Activated CD8-positive, alpha-beta memory T cell treated with anti-CD3 and anti-CD28 coated beads, Interleukin-2, amount 10 ng/mL, durations not matched to agents 7 days and 5 days (primary cell): ENCODE measurements around the gene PLPPR2. TPM values are rescaled to one million over a fixed set of nuclear protein-coding genes. Genes with fewer than 3 reads are reported as not detected.
"Not testable (repeated sequence)": the region's sequence is repeated elsewhere in the genome, so short reads cannot be mapped to it uniquely, and the experiment has no call there.

Experiments
- ATAC-seq: fragments of 150-1000 bp; cut with Tn5 transposase; one replicate; pipeline ENCODE4 v1.10.0; 2021; ENCODE audit warnings: moderate library complexity
- CTCF ChIA-PET: fragments of 350-600 bp; sonication (Branson Sonifier 250); formaldehyde crosslinking; loops from one replicate; lab custom pipeline; 2021; ENCODE audit warnings: antibody characterized with exemption; lab: Charles Lee
- DNase-seq: peaks from one replicate; pipeline ENCODE4 v3.0.0-alpha.2; 2020
- H3K27ac Mint-ChIP-seq: one replicate; pipeline ENCODE4 v1.8.0; 2021; ENCODE audit warnings: mild to moderate bottlenecking, mixed read lengths
- H3K27me3 Mint-ChIP-seq: one replicate; pipeline ENCODE4 v1.8.0; 2021; ENCODE audit warnings: mixed read lengths
- H3K36me3 Mint-ChIP-seq: one replicate; pipeline ENCODE4 v1.8.0; 2021; ENCODE audit warnings: mild to moderate bottlenecking, mixed read lengths
- H3K4me1 Mint-ChIP-seq: one replicate; pipeline ENCODE4 v1.8.0; 2021; ENCODE audit warnings: mixed read lengths
- H3K4me3 Mint-ChIP-seq: one replicate; pipeline ENCODE4 v1.8.0; 2021; ENCODE audit warnings: mild to moderate bottlenecking, moderate library complexity, mixed read lengths
- H3K9me3 Mint-ChIP-seq: one replicate; pipeline ENCODE4 v1.8.0; 2022; ENCODE audit warnings: low read depth, mixed read lengths
- total RNA-seq, 2 experiments: library from RNA; stranded (reverse); gene quantifications; one replicate each; pipeline ENCODE4 v1.2.3, GENCODE V29; 2021

The PLPPR2 gene
- total RNA-seq, 2 experiments from 2014 or later, result 0.87 to 1.3 TPM

- no peak overlapping the region for H3K4me3 Mint-ChIP-seq
- peaks cover 6% of the 10 kb centered on the region for H3K27me3 Mint-ChIP-seq
- no peaks in the 10 kb centered on the region for H3K36me3 Mint-ChIP-seq
- DNase-seq (no peak), ATAC-seq (no peak)
- H3K4me1 Mint-ChIP-seq, result no peaks in the 10 kb centered on the region
- no peak overlapping the region for H3K27ac Mint-ChIP-seq
- CTCF ChIA-PET, result interaction anchor here (1.5 kb wide), 1 partner anchor 82 kb away, joined by 3 read pairs; no protein-coding TSS in a partner anchor
- H3K9me3 Mint-ChIP-seq, result no peaks in the 10 kb centered on the region
Observed at GRCh38 chr19:11400798-11401197, 45.6 kb downstream of the PLPPR2 start.

- H3K27me3 Mint-ChIP-seq, result peaks cover 14% of the 10 kb centered on the region
- no peak overlapping the region for H3K4me3 Mint-ChIP-seq
- no peaks in the 10 kb centered on the region for H3K4me1 Mint-ChIP-seq
- CTCF ChIA-PET, result interaction anchor here (1.5 kb wide), 1 partner anchor 80 kb away, joined by 3 read pairs; no protein-coding TSS in a partner anchor
- ATAC-seq (no peak), DNase-seq (no peak)
- no peak overlapping the region for H3K27ac Mint-ChIP-seq
- no peaks in the 10 kb centered on the region for H3K36me3 Mint-ChIP-seq
- H3K9me3 Mint-ChIP-seq, result no peaks in the 10 kb centered on the region
Observed at GRCh38 chr19:11401808-11402543, 46.7 kb downstream of the PLPPR2 start.

GRCh38 chr19:11404588-11405222, 49.5 kb downstream of the PLPPR2 start:
- no peaks in the 10 kb centered on the region for H3K36me3 Mint-ChIP-seq
- DNase-seq (no peak), ATAC-seq (no peak)
- H3K9me3 Mint-ChIP-seq, result no peaks in the 10 kb centered on the region
- H3K4me1 Mint-ChIP-seq, result no peaks in the 10 kb centered on the region
- CTCF ChIA-PET, result no interaction called here
- no peak overlapping the region for H3K4me3 Mint-ChIP-seq
- H3K27me3 Mint-ChIP-seq, result peaks cover 24% of the 10 kb centered on the region
- no peak overlapping the region for H3K27ac Mint-ChIP-seq

GRCh38 chr19:11405846-11406643, 50.8 kb downstream of the PLPPR2 start:
- Mint-ChIP-seq H3K4me1 (no peaks in the 10 kb centered on the region), H3K27me3 (peaks cover 26% of the 10 kb centered on the region), H3K36me3 (no peaks in the 10 kb centered on the region), H3K27ac (no peak overlapping the region), H3K4me3 (no peak overlapping the region), H3K9me3 (no peaks in the 10 kb centered on the region)
- ATAC-seq, result no peak
- CTCF ChIA-PET, result interaction anchor here (0.6 to 1.3 kb wide), 3 partner anchors 24 to 170 kb away, joined by 3 to 4 read pairs (median 3); no protein-coding TSS in a partner anchor
- no peak for DNase-seq

- H3K9me3 Mint-ChIP-seq, H3K4me3 Mint-ChIP-seq, H3K4me1 Mint-ChIP-seq, H3K36me3 Mint-ChIP-seq, H3K27ac Mint-ChIP-seq, ATAC-seq, DNase-seq: not testable (repeated sequence)
- peaks cover 29% of the 10 kb centered on the region for H3K27me3 Mint-ChIP-seq
- CTCF ChIA-PET, result interaction anchor here (0.9 kb wide), 1 partner anchor 14 kb away, joined by 3 read pairs; no protein-coding TSS in a partner anchor
Observed at GRCh38 chr19:11406703-11407236, 51.5 kb downstream of the PLPPR2 start.

- CTCF ChIA-PET, result no interaction called here
- no peak for ATAC-seq
- H3K27ac Mint-ChIP-seq, result no peak overlapping the region
Observed at GRCh38 chr19:11408591-11408990, 53.4 kb downstream of the PLPPR2 start.

GRCh38 chr19:11410682-11411081, 55.5 kb downstream of the PLPPR2 start:
- no peaks in the 10 kb centered on the region for H3K4me1 Mint-ChIP-seq
- ATAC-seq, result no peak
- no peak overlapping the region for H3K27ac Mint-ChIP-seq
- H3K36me3 Mint-ChIP-seq, result no peaks in the 10 kb centered on the region
- H3K9me3 Mint-ChIP-seq, result no peaks in the 10 kb centered on the region
- CTCF ChIA-PET, result no interaction called here
- no peak for DNase-seq
- peaks cover 30% of the 10 kb centered on the region for H3K27me3 Mint-ChIP-seq
- no peak overlapping the region for H3K4me3 Mint-ChIP-seq

More at GRCh38 chr19:11408591-11408990, 53.4 kb downstream of the PLPPR2 start:
- Mint-ChIP-seq H3K4me3 (no peak overlapping the region), H3K9me3 (no peaks in the 10 kb centered on the region), H3K36me3 (no peaks in the 10 kb centered on the region), H3K4me1 (no peaks in the 10 kb centered on the region), H3K27me3 (peaks cover 29% of the 10 kb centered on the region)
- no peak for DNase-seq

- Mint-ChIP-seq H3K27ac (no peak overlapping the region), H3K4me1 (no peaks in the 10 kb centered on the region), H3K9me3 (no peaks in the 10 kb centered on the region), H3K27me3 (peaks cover 47% of the 10 kb centered on the region), H3K36me3 (no peaks in the 10 kb centered on the region), H3K4me3 (no peak overlapping the region)
- ATAC-seq, result no peak
- DNase-seq, result no peak
- CTCF ChIA-PET, result no interaction called here
Observed at GRCh38 chr19:11414544-11414943, 59.3 kb downstream of the PLPPR2 start.

Other genes with a start within 250 kb of the PLPPR2 start
- gene SPC24, start 199.7 kb upstream of the PLPPR2 start, total RNA-seq, result 10 to 100 TPM; 62.8 to 85.5 TPM
- gene KANK2, start 157.9 kb upstream of the PLPPR2 start, total RNA-seq, result 1 to 10 TPM; 1.8 to 2.3 TPM
- gene ANGPTL8, start 115.8 kb upstream of the PLPPR2 start, total RNA-seq, result not detected
- under 1 TPM; 0.58 to 0.70 TPM for gene DOCK6, start 92.9 kb upstream of the PLPPR2 start, total RNA-seq
- not detected for gene TSPAN16, start 59.3 kb upstream of the PLPPR2 start, total RNA-seq
- gene RAB3D, start 15.8 kb upstream of the PLPPR2 start, total RNA-seq, result 1 to 10 TPM; 3.6 to 5.1 TPM
- 10 to 100 TPM; 25.1 to 28.1 TPM for gene TMEM205, start 9.2 kb upstream of the PLPPR2 start, total RNA-seq
- gene CCDC159, start 8.9 kb upstream of the PLPPR2 start, total RNA-seq, result 10 to 100 TPM; 13.0 to 16.1 TPM
- gene SWSAP1, start 19.2 kb downstream of the PLPPR2 start, total RNA-seq, result 1 to 10 TPM; 2.6 to 3.9 TPM
- 1 to 10 TPM; 8.1 to 9.1 TPM for gene EPOR, start 28.9 kb downstream of the PLPPR2 start, total RNA-seq
- not detected for gene RGL3, start 63.9 kb downstream of the PLPPR2 start, total RNA-seq
- gene ODAD3, start 79.7 kb downstream of the PLPPR2 start, total RNA-seq, result under 1 TPM; 0.15 to 0.54 TPM
- 100 to 1,000 TPM; 278 to 306 TPM for gene PRKCSH, start 80.2 kb downstream of the PLPPR2 start, total RNA-seq
- gene ELAVL3, start 125.6 kb downstream of the PLPPR2 start, total RNA-seq, result not detected
- 10 to 100 TPM; 16.1 to 16.7 TPM for gene ZNF653, start 150.4 kb downstream of the PLPPR2 start, total RNA-seq
- 10 to 100 TPM; 33.0 to 36.2 TPM for gene ECSIT, start 173.7 kb downstream of the PLPPR2 start, total RNA-seq
- not detected for gene CNN1, start 183.4 kb downstream of the PLPPR2 start, total RNA-seq
- 10 to 100 TPM; 55.1 to 67.2 TPM for gene ELOF1, start 203.8 kb downstream of the PLPPR2 start, total RNA-seq
- 10 to 100 TPM; 34.1 to 58.8 TPM for gene ACP5, start 222.2 kb downstream of the PLPPR2 start, total RNA-seq
- 1 to 10 TPM; 6.3 to 7.1 TPM for gene ZNF627, start 242.1 kb downstream of the PLPPR2 start, total RNA-seq